Ishikawa (cell line): ENCODE results near the gene SLC8A1.

Experiments
- CEBPB ChIP-seq: IDR thresholded peaks from 2 replicates; pipeline ENCODE4 v1.6.1; 2012
- CREB1 ChIP-seq: IDR thresholded peaks from 2 replicates; pipeline ENCODE4 v1.6.1; 2012; ENCODE audit warnings: low read depth
- EGR1 ChIP-seq: IDR thresholded peaks from 2 replicates; pipeline ENCODE4 v1.6.1; 2012
- EP300 ChIP-seq: IDR thresholded peaks from 2 replicates; pipeline ENCODE4 v1.6.1; 2012; ENCODE audit warnings: borderline replicate concordance
- FOXM1 ChIP-seq: IDR thresholded peaks from 2 replicates; pipeline ENCODE4 v1.6.1; 2012; ENCODE audit warnings: low read depth, borderline replicate concordance
- NFIC ChIP-seq: IDR thresholded peaks from 2 replicates; pipeline ENCODE4 v1.6.1; 2012
- RAD21 ChIP-seq: IDR thresholded peaks from 2 replicates; pipeline ENCODE4 v1.6.1; 2012; ENCODE audit warnings: low read depth
- TAF1 ChIP-seq: IDR thresholded peaks from 2 replicates; pipeline ENCODE4 v1.6.1; 2012; ENCODE audit warnings: low read depth, mild to moderate bottlenecking
- TCF12 ChIP-seq: IDR thresholded peaks from 2 replicates; pipeline ENCODE4 v1.6.1; 2012; ENCODE audit warnings: low read depth
- TEAD4 ChIP-seq: IDR thresholded peaks from 2 replicates; pipeline ENCODE4 v1.6.1; 2012
- YY1 ChIP-seq: IDR thresholded peaks from 2 replicates; pipeline ENCODE4 v1.6.1; 2012; ENCODE audit warnings: low read depth
- ZBTB7A ChIP-seq: IDR thresholded peaks from 2 replicates; pipeline ENCODE4 v1.6.1; 2012; ENCODE audit warnings: low read depth
- TF ChIP-seq, protein P1 (sequence below): IDR thresholded peaks from 2 replicates; pipeline ENCODE4 v1.6.1; 2012
- TF ChIP-seq, protein P2 (sequence below): IDR thresholded peaks from 2 replicates; pipeline ENCODE4 v1.6.1; 2012; ENCODE audit warnings: low read depth, mild to moderate bottlenecking
- TF ChIP-seq, protein P3 (sequence below): IDR thresholded peaks from 2 replicates; pipeline ENCODE4 v1.6.1; 2012

SLC8A1 gene

DNA sequence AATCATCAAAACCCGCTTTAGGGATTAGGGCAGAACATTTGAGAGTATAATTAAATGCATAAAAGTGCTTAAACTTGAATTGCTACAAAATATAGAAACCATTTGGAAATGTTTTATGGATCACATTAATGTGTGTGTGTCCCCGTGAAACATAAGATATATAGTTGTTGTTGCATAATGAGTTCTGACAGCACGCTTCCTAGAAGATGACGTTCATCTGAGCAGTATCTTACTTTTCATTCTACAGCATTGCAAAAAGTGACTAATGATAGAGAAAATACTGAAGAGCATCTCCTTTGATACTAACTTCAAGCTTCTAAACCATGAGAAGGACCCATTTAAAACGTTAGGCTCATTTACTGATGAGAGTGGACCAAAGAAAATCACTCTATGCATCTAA lies 63.7 kb downstream of the SLC8A1 start:
- TF ChIP-seq RAD21 (no peak), ZBTB7A (no peak), CREB1 (no peak), FOXM1 (no peak), EGR1 (no peak), YY1 (no peak), TCF12 (no peak), TEAD4 (no peak)
- TF ChIP-seq, protein P1, sequence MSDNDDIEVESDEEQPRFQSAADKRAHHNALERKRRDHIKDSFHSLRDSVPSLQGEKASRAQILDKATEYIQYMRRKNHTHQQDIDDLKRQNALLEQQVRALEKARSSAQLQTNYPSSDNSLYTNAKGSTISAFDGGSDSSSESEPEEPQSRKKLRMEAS, result no peak
- TF ChIP-seq, protein P2, sequence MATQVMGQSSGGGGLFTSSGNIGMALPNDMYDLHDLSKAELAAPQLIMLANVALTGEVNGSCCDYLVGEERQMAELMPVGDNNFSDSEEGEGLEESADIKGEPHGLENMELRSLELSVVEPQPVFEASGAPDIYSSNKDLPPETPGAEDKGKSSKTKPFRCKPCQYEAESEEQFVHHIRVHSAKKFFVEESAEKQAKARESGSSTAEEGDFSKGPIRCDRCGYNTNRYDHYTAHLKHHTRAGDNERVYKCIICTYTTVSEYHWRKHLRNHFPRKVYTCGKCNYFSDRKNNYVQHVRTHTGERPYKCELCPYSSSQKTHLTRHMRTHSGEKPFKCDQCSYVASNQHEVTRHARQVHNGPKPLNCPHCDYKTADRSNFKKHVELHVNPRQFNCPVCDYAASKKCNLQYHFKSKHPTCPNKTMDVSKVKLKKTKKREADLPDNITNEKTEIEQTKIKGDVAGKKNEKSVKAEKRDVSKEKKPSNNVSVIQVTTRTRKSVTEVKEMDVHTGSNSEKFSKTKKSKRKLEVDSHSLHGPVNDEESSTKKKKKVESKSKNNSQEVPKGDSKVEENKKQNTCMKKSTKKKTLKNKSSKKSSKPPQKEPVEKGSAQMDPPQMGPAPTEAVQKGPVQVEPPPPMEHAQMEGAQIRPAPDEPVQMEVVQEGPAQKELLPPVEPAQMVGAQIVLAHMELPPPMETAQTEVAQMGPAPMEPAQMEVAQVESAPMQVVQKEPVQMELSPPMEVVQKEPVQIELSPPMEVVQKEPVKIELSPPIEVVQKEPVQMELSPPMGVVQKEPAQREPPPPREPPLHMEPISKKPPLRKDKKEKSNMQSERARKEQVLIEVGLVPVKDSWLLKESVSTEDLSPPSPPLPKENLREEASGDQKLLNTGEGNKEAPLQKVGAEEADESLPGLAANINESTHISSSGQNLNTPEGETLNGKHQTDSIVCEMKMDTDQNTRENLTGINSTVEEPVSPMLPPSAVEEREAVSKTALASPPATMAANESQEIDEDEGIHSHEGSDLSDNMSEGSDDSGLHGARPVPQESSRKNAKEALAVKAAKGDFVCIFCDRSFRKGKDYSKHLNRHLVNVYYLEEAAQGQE, result no peak

DNA sequence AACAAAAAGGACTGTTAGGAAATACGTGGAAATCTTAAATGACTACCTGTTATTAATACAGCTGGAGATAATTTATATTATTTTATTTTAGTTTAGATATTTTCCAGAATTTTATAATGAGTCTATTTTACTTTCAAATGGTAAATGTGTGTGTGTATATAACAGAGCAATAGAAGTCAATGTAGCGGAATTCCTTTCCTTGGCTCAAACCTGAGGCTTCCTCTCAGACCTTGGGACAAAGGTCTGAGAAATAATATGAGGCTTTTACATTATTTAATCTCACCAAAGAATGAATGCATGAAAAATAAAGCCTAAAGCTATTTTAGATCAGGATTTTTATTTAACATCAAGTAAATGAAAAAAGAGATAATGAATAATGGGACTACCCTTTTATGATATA lies 65.7 kb downstream of the SLC8A1 start:
- TF ChIP-seq, protein P3, sequence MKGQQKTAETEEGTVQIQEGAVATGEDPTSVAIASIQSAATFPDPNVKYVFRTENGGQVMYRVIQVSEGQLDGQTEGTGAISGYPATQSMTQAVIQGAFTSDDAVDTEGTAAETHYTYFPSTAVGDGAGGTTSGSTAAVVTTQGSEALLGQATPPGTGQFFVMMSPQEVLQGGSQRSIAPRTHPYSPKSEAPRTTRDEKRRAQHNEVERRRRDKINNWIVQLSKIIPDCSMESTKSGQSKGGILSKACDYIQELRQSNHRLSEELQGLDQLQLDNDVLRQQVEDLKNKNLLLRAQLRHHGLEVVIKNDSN, result no peak
- TF ChIP-seq YY1 (no peak), TAF1 (no peak), NFIC (no peak), FOXM1 (no peak), EGR1 (no peak), CREB1 (no peak), TEAD4 (no peak), TCF12 (no peak)
- TF ChIP-seq, protein P2, result no peak

DNA sequence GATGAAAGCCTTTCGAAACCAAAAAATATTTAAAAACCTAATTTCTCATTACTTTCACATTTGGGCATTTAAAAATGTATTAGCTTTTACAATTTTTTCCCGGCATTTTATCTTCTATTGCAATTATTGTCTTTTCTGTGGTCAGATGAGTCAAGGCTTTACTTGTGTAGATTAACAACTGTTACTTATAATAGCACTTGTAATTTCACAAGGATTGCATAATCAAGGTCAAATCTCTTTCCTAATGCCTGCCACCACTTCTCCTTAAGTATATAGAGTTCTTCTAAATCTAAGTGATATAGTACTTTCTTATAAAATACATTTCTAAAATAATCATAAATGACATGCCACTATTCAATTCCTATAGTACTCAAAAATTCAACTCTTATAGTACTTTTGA lies 67.2 kb downstream of the SLC8A1 start:
- TF ChIP-seq TAF1 (no peak), ZBTB7A (no peak), NFIC (no peak), EP300 (no peak)
- TF ChIP-seq, protein P1, result no peak
- TF ChIP-seq, protein P3, result no peak

DNA sequence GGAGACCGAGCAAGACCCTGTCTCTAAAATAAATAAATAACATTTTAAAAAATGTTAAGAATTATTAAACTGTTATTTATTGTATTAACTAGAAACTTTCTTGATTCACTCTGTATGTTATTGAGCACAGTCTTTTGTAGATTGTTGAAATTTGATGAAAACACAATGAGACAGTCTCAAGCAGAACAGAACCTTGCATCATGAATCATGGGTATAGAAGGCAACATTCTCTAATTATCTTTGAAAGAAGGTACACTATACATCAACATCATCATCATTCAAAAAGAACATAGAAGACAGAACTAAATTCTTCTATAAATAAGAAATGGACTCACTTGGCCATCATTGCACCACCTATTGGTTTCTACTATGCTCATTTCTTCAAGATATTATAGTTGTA lies 67.7 kb downstream of the SLC8A1 start:
- TF ChIP-seq CREB1 (no peak), ZBTB7A (no peak), EP300 (no peak), YY1 (no peak), TCF12 (no peak), FOXM1 (no peak), TAF1 (no peak), CEBPB (no peak), TEAD4 (no peak), EGR1 (no peak), NFIC (no peak), RAD21 (no peak)
- TF ChIP-seq, protein P1, result no peak
- TF ChIP-seq, protein P2, result no peak
- TF ChIP-seq, protein P3, result no peak

DNA sequence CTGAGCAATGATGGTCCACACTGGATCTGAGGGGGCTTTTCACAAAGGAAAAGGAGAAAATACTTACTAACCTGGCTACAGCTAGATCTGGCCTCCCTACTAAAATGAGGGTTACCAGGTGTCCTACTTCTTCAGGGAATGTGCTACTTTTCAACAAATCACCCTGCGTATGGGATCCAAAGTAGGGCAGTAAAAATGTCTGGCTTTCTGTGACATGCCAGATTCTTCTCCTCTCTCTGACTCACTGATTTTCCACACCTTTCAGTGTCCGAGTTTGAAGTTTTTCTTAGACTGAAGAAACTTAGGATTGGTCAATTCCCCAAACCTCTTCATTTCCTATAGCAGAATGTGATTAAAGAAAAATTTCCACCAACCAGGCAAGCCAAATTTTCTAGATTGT lies 71.2 kb downstream of the SLC8A1 start:
- no peak for TF ChIP-seq TEAD4
- no peak for TF ChIP-seq ZBTB7A
- no peak for TF ChIP-seq RAD21
- TF ChIP-seq, protein P1, result no peak
- TF ChIP-seq YY1, result no peak
- TF ChIP-seq, protein P2, result no peak
- TF ChIP-seq NFIC, result no peak
- TF ChIP-seq FOXM1, result no peak
- TF ChIP-seq CREB1, result no peak
- TF ChIP-seq TAF1, result no peak
- TF ChIP-seq, protein P3, result no peak
- TF ChIP-seq CEBPB, result no peak
- no peak for TF ChIP-seq EP300
- TF ChIP-seq EGR1, result no peak
- no peak for TF ChIP-seq TCF12
